GM12878 (cell line): ENCODE data around the gene COL4A1. TPM values are rescaled to one million over a fixed set of nuclear protein-coding genes. Genes with fewer than 3 reads are reported as not detected.

ENCODE experiments used
- ATAC-seq: fragments of 200-7000 bp; cut with Tn5 transposase; 3 replicates; pipeline ENCODE4 v1.9.1; 2020; ENCODE audit warnings: mild to moderate bottlenecking, moderate library complexity
- BruUV-seq: library from RNA; stranded (reverse); fragments of 400-500 nt; replicated peaks from 2 replicates; lab custom pipeline; 2021; lab: Mats Ljungman, UMichigan
- CTCF ChIA-PET: fragments of 300-600 bp; sonication (Branson Sonifier 250); formaldehyde crosslinking; extraction: SDS; loops from one replicate; lab custom pipeline; 2021; ENCODE audit warnings: inconsistent platforms; lab: Yijun Ruan, JAX
- POLR2A ChIA-PET: fragments of 350-600 bp; formaldehyde crosslinking; extraction: SDS; loops from one replicate; lab custom pipeline; 2021; ENCODE audit warnings: inconsistent platforms; lab: Charles Lee
- RAD21 ChIA-PET: fragments of 300-600 bp; sonication (Branson Sonifier 250); formaldehyde crosslinking; loops from one replicate; lab custom pipeline; 2023; ENCODE audit warnings: antibody characterized with exemption; ENCODE audit not compliant: unreplicated experiment; lab: Charles Lee
- SMC1A ChIA-PET: fragments of 300-600 bp; sonication (Branson Sonifier 250); formaldehyde crosslinking; loops from one replicate; lab custom pipeline; 2023; ENCODE audit not compliant: unreplicated experiment, uncharacterized antibody; lab: Charles Lee
- DNase-seq: peaks from one replicate; pipeline ENCODE4 v3.0.0-alpha.2; 2011; ENCODE audit warnings: low read depth, low spot score
- FAIRE-seq: peaks from 3 replicates; lab custom pipeline; 2011; peaks lifted over from hg19 to GRCh38; lab: Jason Lieb, UNC
- H2AFZ ChIP-seq: 2 replicates; pipeline ENCODE4 v1.6.0; 2011; ENCODE audit warnings: low read depth, low read length, control low read depth; ENCODE audit not compliant: control insufficient read depth
- H3K27ac ChIP-seq: 2 replicates; pipeline ENCODE4 v1.5.1; 2011; ENCODE audit warnings: control low read depth; ENCODE audit not compliant: control insufficient read depth, insufficient read depth
- H3K27me3 ChIP-seq, 2 experiments: replicated peaks in 1 of 2; 2 replicates each; pipeline versions ENCODE4 v1.6.0 to v1.6.1; 2011; ENCODE audit warnings: low read length in 1 of 2; ENCODE audit not compliant: control insufficient read depth in 2 of 2, insufficient read depth in 2 of 2
- H3K36me3 ChIP-seq, 2 experiments: 2 replicates each; pipeline ENCODE4 v1.5.1; 2011; ENCODE audit warnings: low read length in 1 of 2; ENCODE audit not compliant: control insufficient read depth in 2 of 2, insufficient read depth in 2 of 2
- H3K4me1 ChIP-seq: 2 replicates; pipeline ENCODE4 v1.6.1; 2011; ENCODE audit warnings: mild to moderate bottlenecking, low read length, moderate library complexity, mixed read lengths; ENCODE audit not compliant: control insufficient read depth, insufficient read depth
- H3K4me2 ChIP-seq: 2 replicates; pipeline ENCODE4 v1.6.0; 2011; ENCODE audit warnings: control low read depth; ENCODE audit not compliant: control insufficient read depth, insufficient read depth
- H3K4me3 ChIP-seq: fragments of 200-600 bp; sonication (generic); 2 replicates; pipeline ENCODE4 v1.5.1; 2016
- H3K79me2 ChIP-seq: 2 replicates; pipeline ENCODE4 v1.6.0; 2011; ENCODE audit warnings: low read length; ENCODE audit not compliant: control insufficient read depth, insufficient read depth
- H3K9ac ChIP-seq: 2 replicates; pipeline ENCODE4 v1.8.0; 2011; ENCODE audit warnings: low read length, control low read depth, mixed read lengths; ENCODE audit not compliant: control insufficient read depth, insufficient read depth
- H3K9me3 ChIP-seq: replicated peaks from 3 replicates; pipeline ENCODE4 v1.5.1; 2011; ENCODE audit warnings: mild to moderate bottlenecking, low read length; ENCODE audit not compliant: control insufficient read depth, insufficient read depth
- H4K20me1 ChIP-seq: 2 replicates; pipeline ENCODE4 v1.6.0; 2011; ENCODE audit not compliant: control insufficient read depth, insufficient read depth
- BCL11A ChIP-seq: IDR thresholded peaks from 2 replicates; pipeline ENCODE4 v1.6.1; 2011; ENCODE audit warnings: low read depth, low read length
- CBFB ChIP-seq: IDR thresholded peaks from 2 replicates; pipeline ENCODE4 v1.6.1; 2016; ENCODE audit warnings: antibody characterized with exemption, low read depth
- CHD1 ChIP-seq: IDR thresholded peaks from 2 replicates; pipeline ENCODE4 v1.6.1; 2012; ENCODE audit warnings: low read depth, low read length, improper control_type of control experiment
- CHD2 ChIP-seq: IDR thresholded peaks from 2 replicates; pipeline ENCODE4 v1.6.1; 2011; ENCODE audit warnings: low read depth, low read length, improper control_type of control experiment, borderline replicate concordance
- HDGF ChIP-seq: fragments of 450-650 bp; IDR thresholded peaks from 2 replicates; pipeline ENCODE4 v1.6.1; 2016; ENCODE audit warnings: antibody characterized with exemption
- IRF4 ChIP-seq: IDR thresholded peaks from 2 replicates; pipeline ENCODE4 v1.6.1; 2011; ENCODE audit warnings: low read depth, low read length
- MYC ChIP-seq: IDR thresholded peaks from 2 replicates; pipeline ENCODE4 v1.6.1; 2011; ENCODE audit warnings: mild to moderate bottlenecking, low read length, moderate library complexity, inconsistent platforms; ENCODE audit not compliant: insufficient read depth, insufficient replicate concordance, insufficient read length, severe bottlenecking
- NR2F1 ChIP-seq: fragments of 450-650 bp; conservative IDR thresholded peaks from 2 replicates; pipeline ENCODE4 v1.6.1; 2017; ENCODE audit warnings: mild to moderate bottlenecking
- STAT1 ChIP-seq: fragments of 450-650 bp; conservative IDR thresholded peaks from 2 replicates; pipeline ENCODE4 v1.6.1; 2014; ENCODE audit warnings: antibody characterized with exemption, mild to moderate bottlenecking
- WGBS: methylation state at CpG from one replicate; pipeline ENCODE4 v1.1.6; 2016; ENCODE audit warnings: low lambda C conversion rate; ENCODE audit not compliant: insufficient replicate concordance, insufficient coverage; ENCODE audit errors: missing lambda C conversion rate; 5-methylcytosine and 5-hydroxymethylcytosine counted together
- in situ Hi-C: fragments of 300-500 bp; cut with MboI; formaldehyde crosslinking; loops from 9 replicates; pipeline ENCODE4 v1.14.3; 2018; ENCODE audit warnings: mixed read lengths
- intact Hi-C: fragments of 100-400 bp; cut with micrococcal nuclease; formaldehyde crosslinking; loops from one replicate; pipeline ENCODE4 v1.14.2; 2022; ENCODE audit not compliant: unreplicated experiment
- polyA plus RNA-seq, 11 experiments: library from polyadenylated mRNA; depleted of rRNA in 4 of 11; unstranded in 6 of 11; stranded (reverse) in 5 of 11; fragments of >200 nt; fragmentation: Nextera tagmentation in 4 of 11; fragmentation: Illumina TruSeq in 1 of 11; extraction: Ambion mirVana in 4 of 11; extraction: Trizol in 1 of 11; gene quantifications; 1 replicate in 1 of 11; 2 replicates in 10 of 11; pipeline versions ENCODE4 v1.2.1 to v1.2.3, GENCODE V29; 2011 to 2016; ENCODE audit warnings: inconsistent platforms in 2 of 11, missing spikeins in 2 of 11, low read depth in 1 of 11
- total RNA-seq, 4 experiments: library from RNA; depleted of rRNA in 3 of 4; stranded (reverse); fragments of >200 nt in 3 of 4; fragmentation: Illumina TruSeq in 1 of 4; extraction: Trizol in 1 of 4; gene quantifications; 2 replicates each; pipeline versions ENCODE4 v1.2.1 to v1.2.3, GENCODE V29; 2013 to 2021
- TF ChIP-seq, protein P1 (sequence below): fragments of 450-650 bp; IDR thresholded peaks from 2 replicates; pipeline ENCODE4 v1.6.1; 2017; ENCODE audit warnings: low read depth, mild to moderate bottlenecking, moderate library complexity

Gene COL4A1
- total and polyA plus RNA-seq, 10 of the 15 experiments (the other 5 are each of a cell fraction or from before 2014, with no cell fraction given): 0.07 to 0.31 (median 0.13) TPM; not detected in 6

GRCh38 chr13:110208116-110208515 is 98.8 kb downstream of the COL4A1 start:
- ChIA-PET CTCF (interaction anchor here (1.0 kb wide), 1 partner anchor 13 kb away, joined by 3 read pairs; no protein-coding TSS in a partner anchor), RAD21 (no interaction called here), POLR2A (no interaction called here), SMC1A (interaction anchor here (1.0 kb wide), 1 partner anchor 17 kb away, joined by 3 read pairs; no protein-coding TSS in a partner anchor)
- no peak overlapping the region for H2AFZ ChIP-seq
- no peaks in the 10 kb centered on the region for H3K4me1 ChIP-seq
- no peaks in the 10 kb centered on the region for H4K20me1 ChIP-seq
- no peak overlapping the region for H3K4me3 ChIP-seq
- no peak for DNase-seq
- no peaks in the 10 kb centered on the region for H3K9me3 ChIP-seq
- in situ Hi-C loops (no loop called here), intact Hi-C loops (no loop called here)
- H3K36me3 ChIP-seq: no peaks in the 10 kb centered on the region
- no peak for ATAC-seq
- no peak overlapping the region for H3K4me2 ChIP-seq
- FAIRE-seq: no peak
- H3K79me2 ChIP-seq: no peaks in the 10 kb centered on the region
- no TSS peak for BruUV-seq
- H3K27me3 ChIP-seq: peaks cover 0 to 5% of the 10 kb centered on the region in 2 experiments; a peak in 2 of 4 replicates
- TF ChIP-seq MYC (no peak), CHD1 (no peak), CHD2 (no peak), HDGF (no peak), CBFB (no peak), STAT1 (no peak), BCL11A (no peak), NR2F1 (no peak), IRF4 (no peak)
- TF ChIP-seq, protein P1, sequence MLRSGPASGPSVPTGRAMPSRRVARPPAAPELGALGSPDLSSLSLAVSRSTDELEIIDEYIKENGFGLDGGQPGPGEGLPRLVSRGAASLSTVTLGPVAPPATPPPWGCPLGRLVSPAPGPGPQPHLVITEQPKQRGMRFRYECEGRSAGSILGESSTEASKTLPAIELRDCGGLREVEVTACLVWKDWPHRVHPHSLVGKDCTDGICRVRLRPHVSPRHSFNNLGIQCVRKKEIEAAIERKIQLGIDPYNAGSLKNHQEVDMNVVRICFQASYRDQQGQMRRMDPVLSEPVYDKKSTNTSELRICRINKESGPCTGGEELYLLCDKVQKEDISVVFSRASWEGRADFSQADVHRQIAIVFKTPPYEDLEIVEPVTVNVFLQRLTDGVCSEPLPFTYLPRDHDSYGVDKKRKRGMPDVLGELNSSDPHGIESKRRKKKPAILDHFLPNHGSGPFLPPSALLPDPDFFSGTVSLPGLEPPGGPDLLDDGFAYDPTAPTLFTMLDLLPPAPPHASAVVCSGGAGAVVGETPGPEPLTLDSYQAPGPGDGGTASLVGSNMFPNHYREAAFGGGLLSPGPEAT: no peak
- H3K9ac ChIP-seq: no peak overlapping the region
- 51% methylated on average over 10 of the region's 10 CpGs for WGBS
- H3K27ac ChIP-seq: no peak overlapping the region
